Activated CD8-positive, alpha-beta T cell treated with anti-CD3 and anti-CD28 coated beads, Interleukin-2, amount 10 ng/mL, durations not matched to agents 7 days and 5 days (primary cell): Measurements from ENCODE around the gene PDE3B. TPM values are rescaled to one million over a fixed set of nuclear protein-coding genes. Genes with fewer than 3 reads are reported as not detected.
A peak's percentile ranks its signal among the peaks of the same experiment; 100 is the strongest.

Experiments
- ATAC-seq: fragments of 150-1000 bp; cut with Tn5 transposase; one replicate; pipeline ENCODE4 v1.10.0; 2021; ENCODE audit warnings: moderate library complexity
- CTCF ChIA-PET: fragments of 350-600 bp; sonication (Branson Sonifier 250); formaldehyde crosslinking; loops from one replicate; lab custom pipeline; 2021; ENCODE audit warnings: antibody characterized with exemption; lab: Charles Lee
- POLR2A ChIA-PET: fragments of 350-600 bp; sonication (Branson Sonifier 250); formaldehyde crosslinking; loops from one replicate; lab custom pipeline; 2021; ENCODE audit warnings: antibody characterized with exemption; lab: Charles Lee
- DNase-seq: peaks from one replicate; pipeline ENCODE4 v3.0.0-alpha.2; 2020
- H3K27ac Mint-ChIP-seq: one replicate; pipeline ENCODE4 v1.8.0; 2021; ENCODE audit warnings: mild to moderate bottlenecking, mixed read lengths
- H3K27me3 Mint-ChIP-seq: one replicate; pipeline ENCODE4 v1.8.0; 2021; ENCODE audit warnings: low read depth, mixed read lengths
- H3K36me3 Mint-ChIP-seq: one replicate; pipeline ENCODE4 v1.8.0; 2021; ENCODE audit warnings: low read depth, mixed read lengths
- H3K4me1 Mint-ChIP-seq: one replicate; pipeline ENCODE4 v1.8.0; 2021; ENCODE audit warnings: low read depth, mixed read lengths
- H3K4me3 Mint-ChIP-seq: one replicate; pipeline ENCODE4 v1.8.0; 2021; ENCODE audit warnings: mild to moderate bottlenecking, mixed read lengths
- H3K9me3 Mint-ChIP-seq: one replicate; pipeline ENCODE4 v1.8.0; 2022; ENCODE audit warnings: mixed read lengths; ENCODE audit not compliant: insufficient read depth
- total RNA-seq, 2 experiments: library from RNA; stranded (reverse); gene quantifications; one replicate each; pipeline ENCODE4 v1.2.3, GENCODE V29; 2021

PDE3B gene
- total RNA-seq, 2 experiments from 2014 or later = 74.8 to 81.4 TPM

GRCh38 chr11:14906578-14906977, 263.0 kb downstream of the PDE3B start:
- ATAC-seq (no peak), DNase-seq (no peak)
- no peaks in the 10 kb centered on the region for H3K9me3 Mint-ChIP-seq
- ChIA-PET CTCF (interaction anchor here (0.6 to 7.5 kb wide), 59 partner anchors 8 to 1134 kb away, joined by 3 to 196 read pairs (median 6); partner anchors contain the start of genes CALCA, CALCB, COPB1 and CYP2R1), POLR2A (interaction anchor here (1.0 to 2.0 kb wide), 6 partner anchors 11 to 406 kb away, joined by 3 to 9 read pairs (median 4); partner anchors contain the start of genes COPB1, CYP2R1 and PSMA1)
- H3K36me3 Mint-ChIP-seq = peaks cover 7% of the 10 kb centered on the region
- H3K4me1 Mint-ChIP-seq = peaks cover 54% of the 10 kb centered on the region
- no peaks in the 10 kb centered on the region for H3K27me3 Mint-ChIP-seq
- H3K4me3 Mint-ChIP-seq = peak overlapping the region; percentile 95
- peak overlapping the region; percentile 94 for H3K27ac Mint-ChIP-seq

DNA sequence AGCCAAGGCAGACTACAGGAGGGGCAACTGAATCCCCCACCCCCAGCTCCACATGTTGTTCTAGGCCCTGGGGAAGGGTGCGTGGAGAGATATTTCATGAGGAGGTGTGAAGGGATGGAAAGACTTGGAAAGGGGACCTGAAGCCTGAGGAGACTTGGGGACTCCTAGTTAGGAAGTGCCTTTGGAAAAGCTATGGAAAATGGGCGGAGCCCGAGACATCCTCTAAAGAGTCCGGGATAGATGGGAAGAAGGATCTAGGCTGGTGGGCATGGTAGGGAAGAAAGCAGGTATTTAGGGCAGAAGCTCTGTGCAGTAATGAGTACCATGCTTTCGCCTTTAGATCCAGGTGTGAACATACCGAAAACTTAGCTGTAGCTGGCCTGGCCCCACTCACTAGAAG, 263.4 kb downstream of the PDE3B start:
- no peaks in the 10 kb centered on the region for H3K9me3 Mint-ChIP-seq
- peak overlapping the region; percentile 2 for H3K27ac Mint-ChIP-seq
- ChIA-PET CTCF (interaction anchor here (0.6 to 7.5 kb wide), 77 partner anchors 9 to 1134 kb away, joined by 3 to 196 read pairs (median 6); partner anchors contain the start of genes CALCA, CALCB, COPB1 and CYP2R1), POLR2A (interaction anchor here (0.6 to 2.0 kb wide), 5 partner anchors 15 to 407 kb away, joined by 3 to 9 read pairs (median 5); partner anchors contain the start of genes COPB1, CYP2R1 and PSMA1)
- ATAC-seq = no peak
- peaks cover 54% of the 10 kb centered on the region for H3K4me1 Mint-ChIP-seq
- H3K4me3 Mint-ChIP-seq = no peak overlapping the region
- H3K27me3 Mint-ChIP-seq = no peaks in the 10 kb centered on the region
- DNase-seq = no peak
- peaks cover 7% of the 10 kb centered on the region for H3K36me3 Mint-ChIP-seq

GRCh38 chr11:14907411-14908213, 264.0 kb downstream of the PDE3B start:
- ChIA-PET CTCF (interaction anchor here (0.6 to 7.5 kb wide), 137 partner anchors 9 to 1701 kb away, joined by 3 to 196 read pairs (median 5); partner anchors contain the start of genes CALCA, CALCB, COPB1 and CYP2R1), POLR2A (interaction anchor here (0.6 to 1.7 kb wide), 4 partner anchors 167 to 407 kb away, joined by 3 to 8 read pairs (median 4); partner anchors contain the start of gene COPB1)
- H3K36me3 Mint-ChIP-seq = peaks cover 7% of the 10 kb centered on the region
- no peaks in the 10 kb centered on the region for H3K27me3 Mint-ChIP-seq
- no peak overlapping the region for H3K27ac Mint-ChIP-seq
- DNase-seq = peak; percentile 89
- H3K4me3 Mint-ChIP-seq = no peak overlapping the region
- peaks cover 54% of the 10 kb centered on the region for H3K4me1 Mint-ChIP-seq
- H3K9me3 Mint-ChIP-seq = no peaks in the 10 kb centered on the region
- ATAC-seq = peak; percentile 68

DNA sequence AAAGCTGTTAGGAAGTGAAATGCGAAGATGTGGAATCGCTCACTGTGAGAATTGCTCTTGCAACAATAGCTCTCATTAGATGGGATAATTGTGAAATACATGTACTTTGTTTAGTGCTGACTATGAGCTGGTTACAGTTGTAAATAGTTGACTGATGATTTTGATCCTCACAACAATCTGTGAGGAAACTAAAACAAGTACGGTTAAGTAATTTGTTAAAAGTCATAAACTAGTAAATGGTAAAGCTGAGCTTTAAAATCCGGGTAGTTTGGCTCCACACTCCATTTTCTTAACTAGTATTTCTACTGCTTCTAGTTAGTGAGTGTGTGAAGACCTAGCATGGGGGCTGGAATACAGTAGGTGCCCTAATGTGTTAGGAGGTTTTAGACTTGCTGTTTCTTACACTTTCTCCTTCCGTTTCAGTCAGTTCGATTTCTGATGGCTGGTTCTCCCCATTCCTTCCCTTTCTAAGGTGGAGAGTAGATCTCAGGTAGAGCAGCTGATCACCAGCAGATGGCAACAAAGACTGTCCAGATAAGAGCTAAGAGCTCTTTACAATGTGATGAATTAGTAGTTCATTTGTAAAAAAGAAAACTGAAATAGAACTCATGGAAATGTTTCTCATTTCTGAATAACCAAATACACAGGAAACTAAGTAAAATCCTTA, 264.7 kb downstream of the PDE3B start:
- H3K27me3 Mint-ChIP-seq = no peaks in the 10 kb centered on the region
- H3K4me1 Mint-ChIP-seq = peaks cover 51% of the 10 kb centered on the region
- ATAC-seq = no peak
- H3K4me3 Mint-ChIP-seq = no peak overlapping the region
- H3K36me3 Mint-ChIP-seq = peaks cover 7% of the 10 kb centered on the region
- ChIA-PET POLR2A (interaction anchor here (0.6 to 1.1 kb wide), 3 partner anchors 166 to 612 kb away, joined by 3 to 5 read pairs (median 3); no protein-coding TSS in a partner anchor), CTCF (interaction anchor here (0.7 to 7.5 kb wide), 120 partner anchors 8 to 1702 kb away, joined by 3 to 196 read pairs (median 5); partner anchors contain the start of genes CALCA, CALCB, COPB1 and CYP2R1)
- no peaks in the 10 kb centered on the region for H3K9me3 Mint-ChIP-seq
- H3K27ac Mint-ChIP-seq = no peak overlapping the region
- peak; percentile 63 for DNase-seq

GRCh38 chr11:14914536-14914935, 270.9 kb downstream of the PDE3B start:
- H3K4me1 Mint-ChIP-seq = no peaks in the 10 kb centered on the region
- no peak overlapping the region for H3K4me3 Mint-ChIP-seq
- POLR2A ChIA-PET = no interaction called here
- H3K27ac Mint-ChIP-seq = no peak overlapping the region
- H3K27me3 Mint-ChIP-seq = no peaks in the 10 kb centered on the region
- CTCF ChIA-PET = no interaction called here
- no peak for DNase-seq
- peaks cover 21% of the 10 kb centered on the region for H3K36me3 Mint-ChIP-seq
- H3K9me3 Mint-ChIP-seq = no peaks in the 10 kb centered on the region
- no peak for ATAC-seq

DNA sequence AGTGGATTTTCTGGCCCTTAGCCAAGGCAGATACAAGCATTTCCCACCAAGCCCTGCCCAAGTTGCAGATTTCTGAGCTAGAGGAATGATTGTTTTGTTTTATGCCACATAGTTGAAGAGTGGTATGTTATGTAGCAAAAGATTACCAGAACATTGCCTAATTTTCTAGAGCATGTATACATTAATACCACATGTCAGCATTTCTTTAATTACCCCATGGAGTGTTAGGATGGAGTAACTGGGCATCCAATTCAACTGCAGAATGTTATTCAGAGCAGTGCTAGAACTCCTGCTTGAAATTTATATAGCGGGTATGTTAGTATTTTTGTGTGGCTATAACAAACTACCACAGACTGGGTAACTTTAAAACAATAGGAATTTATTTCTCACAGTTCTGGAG, 272.8 kb downstream of the PDE3B start:
- CTCF ChIA-PET = interaction anchor here (1.1 kb wide), 1 partner anchor 9 kb away, joined by 4 read pairs; no protein-coding TSS in a partner anchor

More for the DNA sequence above, 272.8 kb downstream of the PDE3B start:
- no peak overlapping the region for H3K27ac Mint-ChIP-seq
- ATAC-seq = no peak
- DNase-seq = no peak
- POLR2A ChIA-PET = no interaction called here
- H3K36me3 Mint-ChIP-seq = peaks cover 21% of the 10 kb centered on the region
- no peaks in the 10 kb centered on the region for H3K27me3 Mint-ChIP-seq
- no peaks in the 10 kb centered on the region for H3K9me3 Mint-ChIP-seq
- H3K4me3 Mint-ChIP-seq = no peak overlapping the region
- H3K4me1 Mint-ChIP-seq = no peaks in the 10 kb centered on the region

Other genes starting within 250 kb of the PDE3B start
- gene COPB1, start 144.0 kb upstream of the PDE3B start, total RNA-seq = 10 to 100 TPM; 77.8 to 79.1 TPM
- 100 to 1,000 TPM; 211 to 215 TPM for gene PSMA1, start 123.4 kb upstream of the PDE3B start, total RNA-seq
- gene CYP2R1, start 248.4 kb downstream of the PDE3B start, total RNA-seq = 10 to 100 TPM; 14.4 to 18.8 TPM